ENCODE results near the gene STOML2. TPM values are rescaled to one million over a fixed set of nuclear protein-coding genes. Genes with fewer than 3 reads are reported as not detected.

Gene STOML2
- total and polyA plus RNA-seq, 11 donors: 78.2 to 177 (median 130) TPM

GRCh38 chr9:35079426-35080341 is 23.2 kb downstream of the STOML2 start, which contains the start of gene FANCG:
Gene FANCG, minus strand, starts transcription at chr9:35079942. Its CDS starts 418 bp downstream, at chr9:35079524.
- TF ChIP-seq POLR2A (IDR thresholded peaks at IDR 0.05) (peak in 1 of 2 donors; percentile 61), CTCF (IDR thresholded peaks at IDR 0.05) (peak in 1 of 12 donors; percentile 25)

GRCh38 chr9:35079041-35079425 is 23.9 kb downstream of the STOML2 start:
- Histone ChIP-seq H3K27me3 (no peaks in the 10 kb centered on the region), H3K36me3 (peaks cover 0 to 29% (median 2%) of the 10 kb centered on the region in 9 donors), H3K4me3 (peak overlapping the region; percentile 42 to 94 (median 73)), H3K27ac (peak overlapping the region in 11 of 12 donors; percentile 55 to 85 (median 76)), H3K9me3 (no peaks in the 10 kb centered on the region), H3K4me1 (peaks cover 2 to 24% (median 13%) of the 10 kb centered on the region in 12 donors)
- 7 to 12% (median 8%) methylated on average over 9 to 10 of the region's 10 CpGs for WGBS, 4 donors
- ATAC-seq (no peak), DNase-seq (no peak)
- TF ChIP-seq POLR2A (IDR thresholded peaks at IDR 0.05) (no peak), CTCF (IDR thresholded peaks at IDR 0.05) (no peak)
- intact Hi-C loops (cut with DNase I): loop anchor here in 1 of 10 donors (10.0 kb wide), 1 partner anchor 414 kb away; the partner anchor contains the start of gene CCL27

More at GRCh38 chr9:35079426-35080341, 23.2 kb downstream of the STOML2 start, which contains the start of gene FANCG:
- Histone ChIP-seq H3K36me3 (peaks cover 0 to 25% (median 2%) of the 10 kb centered on the region in 9 donors), H3K4me1 (peaks cover 2 to 24% (median 13%) of the 10 kb centered on the region in 12 donors), H3K27me3 (no peaks in the 10 kb centered on the region), H3K27ac (peak within 1 kb of the TSS in 11 of 12 donors; percentile 55 to 85 (median 76)), H3K4me3 (peak within 1 kb of the TSS; percentile 42 to 94 (median 73)), H3K9me3 (no peaks in the 10 kb centered on the region)
- intact Hi-C loops (cut with DNase I): loop anchor here in 2 of 10 donors (1.0 to 10.0 kb wide), 2 partner anchors 17 to 415 kb away; partner anchors contain the start of genes CCL27 (in 1 of the 2) and PIGO (in 1 of the 2)
- 0 to 1% (median 1%) methylated on average over 40 to 67 of the region's 67 CpGs for WGBS, 4 donors
- DNase-seq (peak; percentile 91 to 94 (median 94)), ATAC-seq (peak; percentile 92 to 98 (median 98))

GRCh38 chr9:35078066-35078465 is 24.9 kb downstream of the STOML2 start:
- Histone ChIP-seq H3K36me3 (peaks cover 0 to 29% (median 2%) of the 10 kb centered on the region in 9 donors), H3K4me1 (peaks cover 2 to 26% (median 14%) of the 10 kb centered on the region in 12 donors), H3K27ac (no peak overlapping the region), H3K4me3 (no peak overlapping the region), H3K9me3 (no peaks in the 10 kb centered on the region), H3K27me3 (no peaks in the 10 kb centered on the region)
- no peak for DNase-seq
- TF ChIP-seq POLR2A (IDR thresholded peaks at IDR 0.05): no peak
- no peak for TF ChIP-seq CTCF (IDR thresholded peaks at IDR 0.05)
- intact Hi-C loops (cut with DNase I): loop anchor here in 1 of 10 donors (10.0 kb wide), 1 partner anchor 413 kb away; the partner anchor contains the start of gene CCL27
- WGBS, 4 donors: 65 to 93% (median 67%) methylated on average over 4 of the region's 4 CpGs
- ATAC-seq: no peak

- Histone ChIP-seq H3K27me3 (no peaks in the 10 kb centered on the region), H3K36me3 (peaks cover 0 to 29% (median 2%) of the 10 kb centered on the region in 9 donors), H3K4me1 (peaks cover 2 to 29% (median 15%) of the 10 kb centered on the region in 12 donors), H3K27ac (no peak overlapping the region), H3K4me3 (no peak overlapping the region), H3K9me3 (no peaks in the 10 kb centered on the region)
- DNase-seq: no peak
- intact Hi-C loops (cut with DNase I): loop anchor here in 1 of 10 donors (10.0 kb wide), 1 partner anchor 412 kb away; the partner anchor contains the start of gene CCL27
- TF ChIP-seq POLR2A (IDR thresholded peaks at IDR 0.05): no peak
- no peak for TF ChIP-seq CTCF (IDR thresholded peaks at IDR 0.05)
- WGBS, 4 donors: 90 to 97% (median 93%) methylated on average over 4 of the region's 4 CpGs
- no peak for ATAC-seq
Observed at GRCh38 chr9:35076848-35077247, 26.1 kb downstream of the STOML2 start.
